ENCODE results near the gene SSH3.

SSH3 gene

GRCh38 chr11:67310246-67311050 lies 7.1 kb downstream of the SSH3 start:
- no peak overlapping the region for H3K27ac ChIP-seq (ENCODE audit: low read depth, low read length)
- H3K36me3 ChIP-seq (ENCODE audit: insufficient read depth, low read length), result 0 out of 2 replicates have a peak, but pooled peaks cover 4% of the 10 kb centered on the region
- WGBS, result 92% methylated on average over 19 of the region's 19 CpGs
- H3K9ac ChIP-seq (ENCODE audit: low read depth, low read length), result no peak overlapping the region
- no peaks in the 10 kb centered on the region for H3K9me3 ChIP-seq (ENCODE audit: insufficient read depth, low read depth, low read length)
- H3K27me3 ChIP-seq (ENCODE audit: insufficient read depth, low read length), result no peaks in the 10 kb centered on the region
- H3K4me1 ChIP-seq (ENCODE audit: insufficient read depth, low read length), result no peaks in the 10 kb centered on the region
- H3K4me3 ChIP-seq (ENCODE audit: low read length), result no peak overlapping the region

DNA sequence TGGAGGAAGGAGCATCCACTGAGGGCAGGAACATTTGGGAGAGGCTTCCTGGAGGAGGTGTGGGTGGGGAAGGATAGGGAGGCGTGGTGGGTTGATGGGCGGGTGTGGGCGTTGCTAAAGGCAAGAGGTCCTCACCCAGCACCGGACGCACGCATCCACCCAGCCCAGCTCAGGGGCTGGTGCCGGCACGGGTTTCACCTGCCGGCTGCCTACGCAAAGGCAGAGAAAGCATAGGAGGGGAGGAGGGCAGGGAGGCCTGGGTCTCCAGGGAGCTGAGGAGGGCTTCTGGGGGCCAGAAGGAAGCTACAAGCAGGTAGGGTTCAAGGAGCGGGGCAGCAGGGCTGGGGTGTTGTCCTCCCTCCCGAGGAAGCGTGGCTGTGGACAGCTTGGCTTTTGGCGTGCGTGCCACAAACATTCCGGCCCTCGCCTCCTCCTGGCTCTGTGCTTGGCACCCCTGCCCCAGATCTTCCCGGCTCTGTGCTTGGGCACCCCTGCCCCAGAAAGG lies 7.8 kb downstream of the SSH3 start:
- no peaks in the 10 kb centered on the region for H3K9me3 ChIP-seq (ENCODE audit: insufficient read depth, low read depth, low read length)

GRCh38 chr11:67311556-67312082 lies 8.3 kb downstream of the SSH3 start:
- WGBS, result 90% methylated on average over 15 of the region's 15 CpGs
- Histone ChIP-seq H3K36me3 (ENCODE audit: insufficient read depth, low read length) (0 out of 2 replicates have a peak, but pooled peaks cover 4% of the 10 kb centered on the region), H3K27ac (ENCODE audit: low read depth, low read length) (no peak overlapping the region), H3K9ac (ENCODE audit: low read depth, low read length) (no peak overlapping the region), H3K4me1 (ENCODE audit: insufficient read depth, low read length) (no peaks in the 10 kb centered on the region), H3K4me3 (ENCODE audit: low read length) (no peak overlapping the region), H3K9me3 (ENCODE audit: insufficient read depth, low read depth, low read length) (no peaks in the 10 kb centered on the region), H3K27me3 (ENCODE audit: insufficient read depth, low read length) (no peaks in the 10 kb centered on the region)

More for the DNA sequence above, 7.8 kb downstream of the SSH3 start:
- H3K27ac ChIP-seq (ENCODE audit: low read depth, low read length), result no peak overlapping the region
- H3K36me3 ChIP-seq (ENCODE audit: insufficient read depth, low read length), result 0 out of 2 replicates have a peak, but pooled peaks cover 4% of the 10 kb centered on the region
- H3K9ac ChIP-seq (ENCODE audit: low read depth, low read length), result no peak overlapping the region
- H3K4me3 ChIP-seq (ENCODE audit: low read length), result no peak overlapping the region
- H3K4me1 ChIP-seq (ENCODE audit: insufficient read depth, low read length), result no peaks in the 10 kb centered on the region
- H3K27me3 ChIP-seq (ENCODE audit: insufficient read depth, low read length), result no peaks in the 10 kb centered on the region
- WGBS, result 88% methylated on average over 18 of the region's 18 CpGs

DNA sequence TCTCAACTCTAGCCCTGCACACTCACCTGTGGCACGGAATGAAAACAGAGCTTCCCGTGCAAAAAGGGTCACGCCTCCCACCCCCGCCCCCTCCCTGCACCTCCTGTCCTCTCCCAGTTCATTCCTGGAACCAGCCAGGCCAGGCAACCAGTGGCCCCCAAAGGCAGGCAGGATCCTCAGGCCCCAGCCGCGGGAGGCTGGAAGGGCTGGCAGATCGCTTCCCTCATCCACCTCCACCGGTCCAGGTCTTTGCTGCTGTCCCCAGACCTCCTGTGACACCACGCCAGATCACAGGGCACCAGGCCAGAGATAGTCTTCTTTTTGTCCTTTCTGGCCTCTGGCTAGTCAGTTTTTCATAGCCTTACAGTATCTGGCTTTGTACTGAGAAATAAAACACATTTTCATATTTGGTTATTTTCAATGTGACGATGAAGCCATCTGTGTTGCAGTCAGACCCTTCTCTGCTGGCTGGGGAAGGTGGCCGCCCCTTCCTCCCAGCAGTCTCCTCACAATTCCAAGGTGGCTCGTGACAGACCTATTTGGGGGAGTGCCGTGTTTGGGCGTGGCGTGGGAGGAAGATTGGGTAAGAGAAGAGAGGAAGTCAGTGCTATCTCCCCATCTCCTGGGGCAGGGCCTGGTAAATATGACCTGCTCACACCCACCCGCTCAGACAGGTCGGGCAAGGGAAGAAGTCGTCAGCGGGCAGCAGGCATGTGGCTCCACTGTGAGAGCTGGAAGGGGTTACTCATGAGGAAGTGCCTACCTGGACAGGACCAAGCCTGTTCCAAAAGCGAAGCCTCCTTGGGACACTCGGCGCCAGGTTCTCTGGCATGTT lies 9.1 kb downstream of the SSH3 start:
- no peak overlapping the region for H3K9ac ChIP-seq (ENCODE audit: low read depth, low read length)
- no peak overlapping the region for H3K27ac ChIP-seq (ENCODE audit: low read depth, low read length)
- 89% methylated on average over 22 of the region's 22 CpGs for WGBS
- no peak overlapping the region for H3K4me3 ChIP-seq (ENCODE audit: low read length)
- no peaks in the 10 kb centered on the region for H3K9me3 ChIP-seq (ENCODE audit: insufficient read depth, low read depth, low read length)
- no peaks in the 10 kb centered on the region for H3K4me1 ChIP-seq (ENCODE audit: insufficient read depth, low read length)
- H3K27me3 ChIP-seq (ENCODE audit: insufficient read depth, low read length), result no peaks in the 10 kb centered on the region
- 0 out of 2 replicates have a peak, but pooled peaks cover 4% of the 10 kb centered on the region for H3K36me3 ChIP-seq (ENCODE audit: insufficient read depth, low read length)

DNA sequence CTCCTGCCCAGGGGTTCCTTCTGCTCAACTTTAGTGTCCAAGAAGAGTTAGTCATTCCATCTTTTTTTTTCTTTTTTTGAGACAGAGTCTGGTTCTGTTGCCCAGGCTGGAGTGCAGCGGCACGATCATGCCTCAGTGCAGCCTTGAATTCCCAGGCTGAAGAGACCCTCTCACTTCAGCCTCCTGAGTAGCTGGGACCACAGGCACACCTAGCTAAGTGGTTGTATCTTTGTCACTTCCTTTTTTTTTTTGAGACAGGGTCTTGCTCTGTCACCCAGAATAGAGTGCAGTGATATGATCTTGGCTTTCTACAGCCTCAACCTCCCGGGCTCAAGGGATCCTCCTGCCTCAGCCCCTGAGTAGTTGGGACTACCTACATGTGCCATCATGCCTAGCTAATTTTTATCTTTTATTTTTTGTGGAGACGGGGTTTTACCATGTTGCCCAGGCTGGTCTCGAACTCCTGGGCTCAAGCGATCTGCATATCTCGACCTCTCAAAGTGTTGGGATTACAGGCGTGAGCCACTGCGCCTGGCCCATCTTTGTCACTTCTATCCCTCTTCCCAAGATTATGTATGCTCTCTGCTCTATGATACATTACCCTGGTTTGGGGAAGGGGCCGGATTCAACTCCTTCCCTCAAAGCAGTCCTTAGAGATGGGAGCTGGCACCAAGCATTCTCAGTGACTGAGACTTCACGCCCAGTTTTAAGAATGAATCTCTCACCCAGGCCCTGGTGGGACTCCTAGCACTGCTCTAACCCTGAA lies 10.0 kb downstream of the SSH3 start:
- Histone ChIP-seq H3K4me1 (ENCODE audit: insufficient read depth, low read length) (no peaks in the 10 kb centered on the region), H3K9ac (ENCODE audit: low read depth, low read length) (no peak overlapping the region), H3K4me3 (ENCODE audit: low read length) (no peak overlapping the region), H3K27ac (ENCODE audit: low read depth, low read length) (no peak overlapping the region), H3K9me3 (ENCODE audit: insufficient read depth, low read depth, low read length) (no peaks in the 10 kb centered on the region), H3K27me3 (ENCODE audit: insufficient read depth, low read length) (peaks cover 6% of the 10 kb centered on the region), H3K36me3 (ENCODE audit: insufficient read depth, low read length) (0 out of 2 replicates have a peak, but pooled peaks cover 4% of the 10 kb centered on the region)
- 91% methylated on average over 11 of the region's 11 CpGs for WGBS

GRCh38 chr11:67314218-67314617 lies 10.9 kb downstream of the SSH3 start:
- H3K4me1 ChIP-seq (ENCODE audit: insufficient read depth, low read length), result no peaks in the 10 kb centered on the region
- H3K9me3 ChIP-seq (ENCODE audit: insufficient read depth, low read depth, low read length), result no peaks in the 10 kb centered on the region
- H3K27ac ChIP-seq (ENCODE audit: low read depth, low read length), result no peak overlapping the region
- 92% methylated on average over 2 of the region's 2 CpGs for WGBS
- no peak overlapping the region for H3K9ac ChIP-seq (ENCODE audit: low read depth, low read length)
- H3K4me3 ChIP-seq (ENCODE audit: low read length), result no peak overlapping the region
- 0 out of 2 replicates have a peak, but pooled peaks cover 4% of the 10 kb centered on the region for H3K36me3 ChIP-seq (ENCODE audit: insufficient read depth, low read length)
- peaks cover 15% of the 10 kb centered on the region for H3K27me3 ChIP-seq (ENCODE audit: insufficient read depth, low read length)

DNA sequence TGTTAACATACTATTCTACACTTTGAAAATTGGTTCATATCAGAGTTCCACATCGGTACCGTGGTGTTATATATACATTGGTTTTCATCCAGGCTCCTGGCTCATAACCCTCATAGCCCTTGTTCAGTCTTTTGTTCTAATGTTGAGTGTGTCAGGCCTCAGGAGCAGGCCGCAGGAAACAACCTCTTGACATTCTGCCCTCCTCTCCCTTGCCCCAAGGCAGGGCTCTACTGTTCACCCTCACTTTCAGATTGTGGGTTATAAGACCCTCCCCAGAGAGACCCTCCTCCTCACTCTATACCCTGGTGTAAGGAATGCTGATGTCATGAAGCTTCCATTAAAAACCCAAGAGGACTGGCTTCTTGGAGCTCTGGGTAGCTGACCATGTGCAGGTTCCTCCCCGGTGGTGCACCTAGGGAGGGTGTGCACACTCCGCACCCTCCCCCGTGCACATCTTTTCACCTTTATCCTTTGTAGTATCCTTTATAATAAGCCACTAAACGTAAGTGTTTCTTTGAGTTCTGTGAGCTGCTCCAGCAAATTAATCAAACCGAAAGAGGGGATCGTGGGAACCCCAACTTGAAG lies 12.1 kb downstream of the SSH3 start:
- Histone ChIP-seq H3K27ac (ENCODE audit: low read depth, low read length) (no peak overlapping the region), H3K9ac (ENCODE audit: low read depth, low read length) (no peak overlapping the region), H3K36me3 (ENCODE audit: insufficient read depth, low read length) (no peaks in the 10 kb centered on the region), H3K4me1 (ENCODE audit: insufficient read depth, low read length) (no peaks in the 10 kb centered on the region), H3K4me3 (ENCODE audit: low read length) (no peak overlapping the region), H3K9me3 (ENCODE audit: insufficient read depth, low read depth, low read length) (no peaks in the 10 kb centered on the region), H3K27me3 (ENCODE audit: insufficient read depth, low read length) (peaks cover 26% of the 10 kb centered on the region)
- 89% methylated on average over 9 of the region's 9 CpGs for WGBS

DNA sequence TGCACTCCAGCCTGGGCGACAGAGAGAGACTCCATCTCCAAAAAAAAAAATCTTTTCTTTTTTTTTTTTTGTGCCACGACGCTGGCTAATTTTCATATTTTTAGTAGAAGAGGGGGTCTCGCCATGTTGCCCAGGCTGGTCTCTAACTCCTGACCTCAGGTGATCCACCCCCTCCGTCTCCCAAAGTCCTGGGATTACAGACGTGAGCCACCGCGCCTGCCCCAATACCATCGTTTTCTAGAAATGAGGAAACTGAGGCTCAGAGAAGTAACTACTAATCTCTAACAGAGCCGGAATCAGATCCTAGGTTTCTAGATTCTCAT lies 13.5 kb downstream of the SSH3 start:
- Histone ChIP-seq H3K9ac (ENCODE audit: low read depth, low read length) (peak overlapping the region; percentile 52), H3K27me3 (ENCODE audit: insufficient read depth, low read length) (peaks cover 32% of the 10 kb centered on the region), H3K4me1 (ENCODE audit: insufficient read depth, low read length) (no peaks in the 10 kb centered on the region), H3K36me3 (ENCODE audit: insufficient read depth, low read length) (no peaks in the 10 kb centered on the region), H3K9me3 (ENCODE audit: insufficient read depth, low read depth, low read length) (no peaks in the 10 kb centered on the region), H3K27ac (ENCODE audit: low read depth, low read length) (peak overlapping the region; percentile 58), H3K4me3 (ENCODE audit: low read length) (peak overlapping the region; percentile 68)
- 2% methylated on average over 10 of the region's 10 CpGs for WGBS

- Histone ChIP-seq H3K27ac (ENCODE audit: low read depth, low read length) (peak overlapping the region; percentile 58), H3K36me3 (ENCODE audit: insufficient read depth, low read length) (no peaks in the 10 kb centered on the region), H3K9me3 (ENCODE audit: insufficient read depth, low read depth, low read length) (no peaks in the 10 kb centered on the region), H3K4me3 (ENCODE audit: low read length) (peak overlapping the region; percentile 68), H3K27me3 (ENCODE audit: insufficient read depth, low read length) (peaks cover 32% of the 10 kb centered on the region), H3K4me1 (ENCODE audit: insufficient read depth, low read length) (no peaks in the 10 kb centered on the region), H3K9ac (ENCODE audit: low read depth, low read length) (peak overlapping the region; percentile 52)
- WGBS, result under 1% methylated on average over 55 of the region's 55 CpGs
These were observed 14.0 kb downstream of the SSH3 start for GRCh38 chr11:67317205-67317887.
